PC-3 (cell line): ENCODE results near the gene SLC44A1. TPM values are rescaled to one million over a fixed set of nuclear protein-coding genes. Genes with fewer than 3 reads are reported as not detected.

Experiments
- ATAC-seq: fragments of 200-7000 bp; cut with Tn5 transposase; 2 replicates; pipeline ENCODE4 v1.9.1; 2020; ENCODE audit warnings: mild to moderate bottlenecking, moderate library complexity
- BruUV-seq: library from RNA; stranded (reverse); fragments of 400-500 nt; replicated peaks from 2 replicates; lab custom pipeline; 2021; lab: Mats Ljungman, UMichigan
- CTCF ChIA-PET: fragments of 300-600 bp; sonication (Branson Sonifier 250); formaldehyde crosslinking; loops from one replicate; lab custom pipeline; 2022; ENCODE audit warnings: antibody characterized with exemption; lab: Charles Lee
- POLR2A ChIA-PET: fragments of 300-600 bp; sonication (Branson Sonifier 250); formaldehyde crosslinking; loops from one replicate; lab custom pipeline; 2022; ENCODE audit warnings: antibody characterized with exemption; ENCODE audit not compliant: unreplicated experiment; lab: Charles Lee
- DNase-seq: peaks from one replicate; pipeline ENCODE4 v3.0.0-alpha.2; 2015
- H2AFZ ChIP-seq: fragments of 300-600 bp; sonication (generic); 2 replicates; pipeline ENCODE4 v1.6.0; 2016; ENCODE audit warnings: antibody characterized with exemption, low read length
- H3F3A ChIP-seq: fragments of 300-600 bp; sonication (generic); one replicate; pipeline ENCODE4 v1.6.0; 2017; ENCODE audit warnings: antibody characterized with exemption, low read length, control low read depth, mild to moderate bottlenecking; ENCODE audit not compliant: unreplicated experiment
- H3K27ac ChIP-seq: fragments of 300-600 bp; sonication (generic); 2 replicates; pipeline ENCODE4 v1.5.1; 2016; ENCODE audit warnings: mild to moderate bottlenecking, low read length
- H3K27me3 ChIP-seq: fragments of 300-600 bp; sonication (generic); 2 replicates; pipeline ENCODE4 v1.6.1; 2016; ENCODE audit warnings: low read length, mixed read lengths
- H3K36me3 ChIP-seq: fragments of 300-600 bp; sonication (generic); 2 replicates; pipeline ENCODE4 v1.6.1; 2016; ENCODE audit warnings: low read depth, mixed run types, low read length, mixed read lengths
- H3K4me1 ChIP-seq: fragments of 300-600 bp; sonication (generic); 2 replicates; pipeline ENCODE4 v1.5.1; 2016; ENCODE audit warnings: low read length; ENCODE audit not compliant: insufficient read depth
- H3K4me2 ChIP-seq: fragments of 300-600 bp; sonication (generic); 2 replicates; pipeline ENCODE4 v1.6.0; 2016; ENCODE audit warnings: low read length
- H3K4me3 ChIP-seq: fragments of 300-600 bp; sonication (generic); 2 replicates; pipeline ENCODE4 v1.5.1; 2016; ENCODE audit warnings: mild to moderate bottlenecking, low read length, mixed read lengths
- H3K79me2 ChIP-seq: fragments of 300-600 bp; sonication (generic); 2 replicates; pipeline ENCODE4 v1.6.1; 2017; ENCODE audit warnings: low read length, mixed read lengths
- H3K9ac ChIP-seq: fragments of 300-600 bp; sonication (generic); 2 replicates; pipeline ENCODE4 v1.6.0; 2016; ENCODE audit warnings: mild to moderate bottlenecking, low read length
- H3K9me2 ChIP-seq: fragments of 300-600 bp; sonication (generic); replicated peaks from 2 replicates; pipeline ENCODE4 v1.6.1; 2016; ENCODE audit warnings: mixed run types, low read length, mixed read lengths
- H3K9me3 ChIP-seq: fragments of 300-600 bp; sonication (generic); 2 replicates; pipeline ENCODE4 v1.6.1; 2016; ENCODE audit warnings: low read length, mixed read lengths
- H4K20me1 ChIP-seq: fragments of 300-600 bp; sonication (generic); 2 replicates; pipeline ENCODE4 v1.6.1; 2016; ENCODE audit warnings: low read length, mixed read lengths
- EZH2 ChIP-seq: fragments of 300-600 bp; sonication (generic); IDR thresholded peaks from one replicate; pipeline ENCODE4 v1.6.1; 2017; ENCODE audit warnings: antibody characterized with exemption, mild to moderate bottlenecking, low read length; ENCODE audit not compliant: unreplicated experiment
- EZH2phosphoT487 ChIP-seq: fragments of 300-600 bp; sonication (generic); IDR thresholded peaks from 2 replicates; pipeline ENCODE4 v1.6.1; 2018; ENCODE audit warnings: mild to moderate bottlenecking, antibody characterized with exemption, low read length, borderline replicate concordance
- intact Hi-C: fragments of 100-400 bp; cut with micrococcal nuclease; formaldehyde crosslinking; loops from 2 replicates; pipeline ENCODE4 v1.9.0; 2023
- total RNA-seq: library from RNA; depleted of rRNA; stranded (reverse); fragments of >200 nt; gene quantifications from 2 replicates; pipeline ENCODE4 v1.2.3, GENCODE V29; 2014
- TF ChIP-seq, protein P1 (sequence below): fragments of 300-600 bp; sonication (generic); conservative IDR thresholded peaks from 2 replicates; pipeline ENCODE4 v1.5.1; 2017; ENCODE audit warnings: antibody characterized with exemption, low read depth, mild to moderate bottlenecking, low read length

Gene SLC44A1
- total RNA-seq, 1 experiment from 2014 or later, result 16.1 TPM

DNA sequence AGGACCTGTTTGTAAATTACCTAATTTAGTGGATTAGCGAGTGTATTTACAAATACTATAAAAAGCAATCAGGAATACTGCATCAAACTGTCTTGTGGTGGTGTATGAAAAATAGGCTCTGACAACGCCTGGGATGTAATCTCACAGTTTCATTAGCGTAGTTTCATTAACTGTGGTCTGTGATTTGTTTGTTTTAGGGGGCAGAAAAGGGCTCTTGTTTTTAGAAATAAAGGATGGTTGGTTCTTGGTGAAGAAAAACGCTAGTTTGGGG is 1.4 kb downstream of the SLC44A1 start:
- Histone ChIP-seq H3K4me2 (peak overlapping the region; percentile 97), H3K9ac (peak overlapping the region; percentile 72), H3K9me3 (no peaks in the 10 kb centered on the region), H3K27ac (peak overlapping the region; percentile 48; the same call in 1 of the 2 replicates), H3K4me3 (peak overlapping the region; percentile 87), H4K20me1 (no peaks in the 10 kb centered on the region), H3K36me3 (no peaks in the 10 kb centered on the region), H3K9me2 (no peaks in the 10 kb centered on the region), H3F3A (no peaks in the 10 kb centered on the region), H3K79me2 (peaks cover 53% of the 10 kb centered on the region), H2AFZ (peak overlapping the region; percentile 81), H3K27me3 (no peaks in the 10 kb centered on the region), H3K4me1 (peaks cover 11% of the 10 kb centered on the region)
- ChIA-PET CTCF (no interaction called here), POLR2A (no interaction called here)
- intact Hi-C loops, result loop anchor here (1.0 to 5.0 kb wide), 4 partner anchors 55 to 319 kb away; partner anchors contain the start of gene ABCA1
- DNase-seq, result no peak
- TF ChIP-seq, protein P1, sequence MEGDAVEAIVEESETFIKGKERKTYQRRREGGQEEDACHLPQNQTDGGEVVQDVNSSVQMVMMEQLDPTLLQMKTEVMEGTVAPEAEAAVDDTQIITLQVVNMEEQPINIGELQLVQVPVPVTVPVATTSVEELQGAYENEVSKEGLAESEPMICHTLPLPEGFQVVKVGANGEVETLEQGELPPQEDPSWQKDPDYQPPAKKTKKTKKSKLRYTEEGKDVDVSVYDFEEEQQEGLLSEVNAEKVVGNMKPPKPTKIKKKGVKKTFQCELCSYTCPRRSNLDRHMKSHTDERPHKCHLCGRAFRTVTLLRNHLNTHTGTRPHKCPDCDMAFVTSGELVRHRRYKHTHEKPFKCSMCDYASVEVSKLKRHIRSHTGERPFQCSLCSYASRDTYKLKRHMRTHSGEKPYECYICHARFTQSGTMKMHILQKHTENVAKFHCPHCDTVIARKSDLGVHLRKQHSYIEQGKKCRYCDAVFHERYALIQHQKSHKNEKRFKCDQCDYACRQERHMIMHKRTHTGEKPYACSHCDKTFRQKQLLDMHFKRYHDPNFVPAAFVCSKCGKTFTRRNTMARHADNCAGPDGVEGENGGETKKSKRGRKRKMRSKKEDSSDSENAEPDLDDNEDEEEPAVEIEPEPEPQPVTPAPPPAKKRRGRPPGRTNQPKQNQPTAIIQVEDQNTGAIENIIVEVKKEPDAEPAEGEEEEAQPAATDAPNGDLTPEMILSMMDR, result no peak
- TF ChIP-seq EZH2phosphoT487 (no peak), EZH2 (no peak)
- no TSS peak for BruUV-seq
- ATAC-seq, result no peak

DNA sequence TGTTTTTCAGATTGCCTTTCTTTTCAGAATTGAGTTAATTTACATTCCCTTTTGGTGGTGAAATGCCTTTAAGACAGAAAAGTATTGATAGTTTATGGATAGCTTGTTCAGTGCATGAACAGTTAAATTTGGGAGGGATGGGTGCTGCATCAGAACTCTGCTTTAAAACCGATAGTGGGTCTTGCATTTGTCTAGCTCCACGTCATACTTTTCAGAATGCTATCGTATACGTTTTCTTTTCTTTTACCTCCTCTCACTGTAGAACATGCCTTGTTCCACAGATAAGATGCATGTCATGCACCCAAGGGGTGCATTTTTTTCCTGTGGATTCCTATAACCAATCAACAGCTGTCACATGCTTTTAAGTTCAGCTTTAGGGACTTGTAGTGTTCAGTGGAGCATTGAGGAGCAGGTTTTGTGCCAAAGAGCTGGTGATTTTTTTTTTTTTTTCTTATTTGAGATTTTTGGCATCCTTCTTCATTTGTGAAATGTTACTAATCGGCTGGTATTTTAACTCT is 2.3 kb downstream of the SLC44A1 start:
- intact Hi-C loops, result loop anchor here (5.0 kb wide), 1 partner anchor 319 kb away; the partner anchor contains the start of gene ABCA1
- peak overlapping the region; percentile 97 for H3K4me2 ChIP-seq
- no peaks in the 10 kb centered on the region for H3F3A ChIP-seq
- no peaks in the 10 kb centered on the region for H3K9me2 ChIP-seq
- H3K36me3 ChIP-seq, result no peaks in the 10 kb centered on the region
- ATAC-seq, result no peak
- ChIA-PET CTCF (no interaction called here), POLR2A (no interaction called here)
- peaks cover 61% of the 10 kb centered on the region for H3K79me2 ChIP-seq
- no TSS peak for BruUV-seq
- H3K4me3 ChIP-seq, result peak overlapping the region; percentile 87; the same call in 1 of the 2 replicates
- no peaks in the 10 kb centered on the region for H3K9me3 ChIP-seq
- DNase-seq, result no peak
- H3K9ac ChIP-seq, result no peak overlapping the region
- H2AFZ ChIP-seq, result no peak overlapping the region
- H4K20me1 ChIP-seq, result no peaks in the 10 kb centered on the region
- H3K27me3 ChIP-seq, result no peaks in the 10 kb centered on the region
- TF ChIP-seq, protein P1, result no peak
- TF ChIP-seq EZH2 (no peak), EZH2phosphoT487 (no peak)
- H3K4me1 ChIP-seq, result peaks cover 11% of the 10 kb centered on the region
- no peak overlapping the region for H3K27ac ChIP-seq

DNA sequence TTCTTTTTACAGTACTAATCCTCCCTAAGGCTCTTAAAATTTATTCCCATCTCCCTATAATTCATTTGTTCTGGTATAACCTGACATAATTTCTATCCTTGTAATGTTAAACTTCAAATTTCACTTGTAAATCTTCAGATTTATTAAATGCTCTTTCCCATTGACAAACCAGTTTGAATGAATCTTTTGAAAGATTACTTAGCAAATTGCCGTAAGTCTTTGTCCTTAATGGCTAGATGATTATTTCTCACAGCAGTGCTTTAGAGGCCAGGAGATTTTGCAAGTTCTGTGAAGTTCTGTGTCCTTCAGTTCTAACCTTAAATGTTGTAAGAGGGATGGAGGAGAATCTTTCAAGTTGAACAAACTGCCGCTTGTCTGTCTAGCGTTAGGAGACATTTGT is 4.2 kb downstream of the SLC44A1 start:
- H3K4me3 ChIP-seq, result no peak overlapping the region
- CTCF ChIA-PET, result no interaction called here

More for the DNA sequence above, 4.2 kb downstream of the SLC44A1 start:
- H4K20me1 ChIP-seq, result no peaks in the 10 kb centered on the region
- H3K4me2 ChIP-seq, result no peak overlapping the region
- intact Hi-C loops, result loop anchor here (5.0 kb wide), 1 partner anchor 321 kb away; the partner anchor contains the start of gene ABCA1
- peaks cover 11% of the 10 kb centered on the region for H3K4me1 ChIP-seq
- DNase-seq (no peak), ATAC-seq (no peak)
- peaks cover 76% of the 10 kb centered on the region for H3K79me2 ChIP-seq
- TF ChIP-seq EZH2 (no peak), EZH2phosphoT487 (no peak)
- TF ChIP-seq, protein P1, result no peak
- no peak overlapping the region for H3K9ac ChIP-seq
- H2AFZ ChIP-seq, result no peak overlapping the region
- no peaks in the 10 kb centered on the region for H3K9me3 ChIP-seq
- no TSS peak for BruUV-seq
- POLR2A ChIA-PET, result no interaction called here
- H3K9me2 ChIP-seq, result no peaks in the 10 kb centered on the region
- no peak overlapping the region for H3K27ac ChIP-seq
- H3F3A ChIP-seq, result no peaks in the 10 kb centered on the region
- no peaks in the 10 kb centered on the region for H3K36me3 ChIP-seq
- H3K27me3 ChIP-seq, result no peaks in the 10 kb centered on the region
